Fibroblast of skin of abdomen (primary cell): ENCODE measurements around the gene SEPTIN1.
"Not testable (repeated sequence)": the region's sequence is repeated elsewhere in the genome, so short reads cannot be mapped to it uniquely, and the experiment has no call there.

ENCODE experiments used
- DNase-seq: peaks from one replicate; pipeline ENCODE4 v3.0.0-alpha.2; 2013

SEPTIN1 gene

GRCh38 chr16:30357085-30357714 is 25.2 kb downstream of the SEPTIN1 start:
- DNase-seq, result no peak

GRCh38 chr16:30356401-30357084 is 25.8 kb downstream of the SEPTIN1 start:
- DNase-seq, result no peak

GRCh38 chr16:30355954-30356308 is 26.4 kb downstream of the SEPTIN1 start:
- DNase-seq, result no peak

- DNase-seq, result peak; percentile 100
Measured at GRCh38 chr16:30355144-30355953, 27.0 kb downstream of the SEPTIN1 start, which contains the start of gene CD2BP2. Gene CD2BP2 (minus strand): TSS chr16:30355308. CDS start chr16:30354681, 627 bp downstream.

GRCh38 chr16:30354423-30355143 is 27.8 kb downstream of the SEPTIN1 start:
- DNase-seq, result no peak

- no peak for DNase-seq
Measured at GRCh38 chr16:30353438-30354129, 28.8 kb downstream of the SEPTIN1 start.

GRCh38 chr16:30352488-30353401 is 29.6 kb downstream of the SEPTIN1 start:
- DNase-seq, result no peak

- DNase-seq, result peak; percentile 58
Measured at GRCh38 chr16:30351586-30352419, 30.6 kb downstream of the SEPTIN1 start.

GRCh38 chr16:30351001-30351441 is 31.3 kb downstream of the SEPTIN1 start:
- DNase-seq, result no peak

- no peak for DNase-seq
Measured at GRCh38 chr16:30350134-30350871, 32.1 kb downstream of the SEPTIN1 start.

- no peak for DNase-seq
Measured at GRCh38 chr16:30349675-30350074, 32.7 kb downstream of the SEPTIN1 start.

- DNase-seq, result no peak
Measured at GRCh38 chr16:30348929-30349328, 33.4 kb downstream of the SEPTIN1 start.

GRCh38 chr16:30348113-30348512 is 34.2 kb downstream of the SEPTIN1 start:
- DNase-seq, result no peak

GRCh38 chr16:30346286-30346685 is 36.1 kb downstream of the SEPTIN1 start:
- DNase-seq, result no peak

- not testable (repeated sequence) for DNase-seq
Measured at GRCh38 chr16:30343491-30343820, 38.9 kb downstream of the SEPTIN1 start.

GRCh38 chr16:30342751-30343490 is 39.4 kb downstream of the SEPTIN1 start:
- DNase-seq, result no peak

- not testable (repeated sequence) for DNase-seq
Measured at GRCh38 chr16:30341971-30342370, 40.4 kb downstream of the SEPTIN1 start.

- DNase-seq, result no peak
Measured at GRCh38 chr16:30340621-30341020, 41.7 kb downstream of the SEPTIN1 start.

- DNase-seq, result not testable (repeated sequence)
Measured at GRCh38 chr16:30338715-30339114, 43.6 kb downstream of the SEPTIN1 start.
